Memory B cell (primary cell): ENCODE measurements around the gene HINFP.
A peak's percentile ranks its signal among the peaks of the same experiment; 100 is the strongest.
"Not testable (repeated sequence)": the region's sequence is repeated elsewhere in the genome, so short reads cannot be mapped to it uniquely, and the experiment has no call there.

Experiments used
- ATAC-seq: fragments of 150-1000 bp; cut with Tn5 transposase; 2 replicates; pipeline ENCODE4 v1.10.0; 2021; ENCODE audit warnings: low read depth, mild to moderate bottlenecking, moderate library complexity
- DNase-seq, 2 donors: peaks; one replicate each; pipeline ENCODE4 v3.0.0; 2022; ENCODE audit warnings: low spot score in 2 of 2
- H3K27ac Mint-ChIP-seq: one replicate; pipeline ENCODE4 v1.8.0; 2022; ENCODE audit warnings: mild to moderate bottlenecking, moderate library complexity, mixed read lengths
- H3K27me3 Mint-ChIP-seq: one replicate; pipeline ENCODE4 v1.8.0; 2022; ENCODE audit warnings: mixed read lengths
- H3K36me3 Mint-ChIP-seq: one replicate; pipeline ENCODE4 v1.8.0; 2022; ENCODE audit warnings: mild to moderate bottlenecking, mixed read lengths
- H3K4me1 Mint-ChIP-seq: one replicate; pipeline ENCODE4 v1.8.0; 2022; ENCODE audit warnings: mixed read lengths
- H3K4me3 Mint-ChIP-seq: one replicate; pipeline ENCODE4 v1.8.0; 2022; ENCODE audit warnings: mild to moderate bottlenecking, moderate library complexity, mixed read lengths
- H3K9me3 Mint-ChIP-seq: one replicate; pipeline ENCODE4 v1.8.0; 2022; ENCODE audit warnings: mixed read lengths

HINFP gene

DNA sequence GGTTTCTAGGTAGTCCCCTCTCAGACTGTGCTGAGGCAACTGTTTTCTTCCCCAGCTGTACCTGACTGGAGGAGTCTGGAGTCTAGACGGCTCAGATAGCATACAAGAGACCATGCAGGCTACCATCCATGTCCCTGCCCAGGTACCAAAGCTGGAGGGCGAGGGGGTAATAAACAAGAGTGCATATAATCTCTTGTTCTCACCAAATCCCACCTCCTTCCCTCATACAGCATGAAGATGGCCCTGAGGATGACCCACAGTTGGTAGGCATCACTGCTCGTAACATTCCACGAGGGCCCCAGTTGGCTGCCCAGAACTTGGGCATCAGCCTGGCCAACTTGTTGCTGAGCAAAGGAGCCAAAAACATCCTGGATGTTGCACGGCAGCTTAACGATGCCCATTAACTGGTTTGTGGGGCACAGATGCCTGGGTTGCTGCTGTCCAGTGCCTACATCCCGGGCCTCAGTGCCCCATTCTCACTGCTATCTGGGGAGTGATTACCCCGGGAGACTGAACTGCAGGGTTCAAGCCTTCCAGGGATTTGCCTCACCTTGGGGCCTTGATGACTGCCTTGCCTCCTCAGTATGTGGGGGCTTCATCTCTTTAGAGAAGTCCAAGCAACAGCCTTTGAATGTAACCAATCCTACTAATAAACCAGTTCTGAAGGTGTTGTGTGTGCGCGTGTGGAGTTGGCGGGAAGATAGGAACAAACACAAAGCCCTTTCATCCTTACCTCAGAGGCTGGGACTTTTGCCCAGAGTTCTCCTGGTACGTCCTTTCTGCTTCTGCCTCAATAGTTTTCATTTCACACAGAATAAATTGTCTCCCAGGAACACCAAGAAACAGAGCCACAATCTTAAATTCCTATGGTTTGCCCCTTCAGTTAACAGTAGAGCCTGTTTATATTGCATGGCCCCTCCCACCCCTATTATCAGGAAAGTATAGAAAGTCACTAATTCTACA lies 28.2 kb upstream of the HINFP start:
- Mint-ChIP-seq H3K4me3 (peak overlapping the region; percentile 94), H3K9me3 (no peaks in the 10 kb centered on the region), H3K27ac (no peak overlapping the region), H3K36me3 (peaks cover 10% of the 10 kb centered on the region), H3K4me1 (peaks cover 33% of the 10 kb centered on the region), H3K27me3 (no peaks in the 10 kb centered on the region)
- ATAC-seq (no peak), DNase-seq (no peak)

DNA sequence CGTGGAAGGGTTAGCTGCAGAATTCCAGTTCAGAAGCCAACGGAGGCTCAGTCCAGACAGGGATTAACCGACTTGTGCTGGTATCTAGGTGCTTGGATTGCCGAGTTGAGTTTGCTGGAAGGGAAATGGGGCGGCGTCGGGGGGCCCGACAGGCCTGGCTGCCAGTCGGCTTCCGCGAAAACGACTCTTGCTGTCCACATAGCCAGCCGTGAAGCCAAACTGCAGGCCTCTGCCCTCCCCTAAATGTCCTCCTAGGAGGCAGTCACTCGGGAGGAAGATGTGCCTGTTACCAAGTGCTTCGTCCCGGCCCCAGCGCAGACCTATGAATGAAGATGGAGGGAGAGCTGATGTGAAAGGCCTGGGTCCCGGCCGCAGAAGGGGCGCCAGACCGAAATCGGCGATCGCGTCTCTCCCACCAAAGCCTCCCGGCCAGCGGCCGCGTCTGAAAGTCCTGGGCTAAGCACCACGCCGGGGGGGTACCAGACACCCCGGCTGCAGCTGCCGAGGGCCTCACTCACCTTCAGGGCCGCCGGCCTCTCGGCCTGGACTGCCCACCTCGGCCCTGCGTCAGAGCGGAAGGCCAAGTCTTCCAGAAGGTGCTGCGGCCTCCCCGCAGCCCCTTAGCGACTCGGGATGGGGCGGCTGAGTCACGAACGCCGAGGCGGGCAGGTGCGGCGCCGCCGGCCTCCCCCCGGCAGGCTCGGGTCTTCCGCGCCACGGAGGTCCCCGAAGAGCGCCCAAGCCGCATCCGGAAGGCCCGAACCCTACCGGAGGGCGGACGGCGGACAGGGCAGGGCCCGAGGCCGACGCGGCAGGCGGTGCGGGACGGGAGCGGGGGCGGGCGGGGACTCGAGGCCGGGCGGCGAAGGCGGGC lies 27.2 kb upstream of the HINFP start:
- Mint-ChIP-seq H3K27ac (peak overlapping the region; percentile 90), H3K36me3 (peaks cover 16% of the 10 kb centered on the region), H3K4me3 (peak overlapping the region; percentile 94), H3K27me3 (no peaks in the 10 kb centered on the region), H3K4me1 (peaks cover 34% of the 10 kb centered on the region), H3K9me3 (no peaks in the 10 kb centered on the region)
- ATAC-seq (peak; percentile 0), DNase-seq (peak; percentile 18 to 50)

DNA sequence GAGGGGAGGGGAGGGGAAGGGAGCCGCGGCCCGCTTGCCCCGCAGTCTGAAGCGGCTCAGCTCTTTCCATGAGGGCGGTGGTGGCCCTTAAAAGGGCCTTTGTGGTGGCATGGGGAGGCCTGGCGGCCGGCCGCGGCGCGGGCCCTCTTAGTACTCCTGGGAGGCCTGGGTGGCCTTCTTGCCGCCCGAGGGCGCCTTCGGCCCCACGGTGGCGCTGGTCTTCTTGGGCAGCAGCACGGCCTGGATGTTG lies 26.6 kb upstream of the HINFP start:
- DNase-seq (no peak), ATAC-seq (peak; percentile 38)
- Mint-ChIP-seq H3K27me3 (no peaks in the 10 kb centered on the region), H3K9me3 (no peaks in the 10 kb centered on the region), H3K36me3 (peaks cover 16% of the 10 kb centered on the region), H3K4me1 (peaks cover 35% of the 10 kb centered on the region), H3K4me3 (peak overlapping the region; percentile 94), H3K27ac (peak overlapping the region; percentile 90)

DNA sequence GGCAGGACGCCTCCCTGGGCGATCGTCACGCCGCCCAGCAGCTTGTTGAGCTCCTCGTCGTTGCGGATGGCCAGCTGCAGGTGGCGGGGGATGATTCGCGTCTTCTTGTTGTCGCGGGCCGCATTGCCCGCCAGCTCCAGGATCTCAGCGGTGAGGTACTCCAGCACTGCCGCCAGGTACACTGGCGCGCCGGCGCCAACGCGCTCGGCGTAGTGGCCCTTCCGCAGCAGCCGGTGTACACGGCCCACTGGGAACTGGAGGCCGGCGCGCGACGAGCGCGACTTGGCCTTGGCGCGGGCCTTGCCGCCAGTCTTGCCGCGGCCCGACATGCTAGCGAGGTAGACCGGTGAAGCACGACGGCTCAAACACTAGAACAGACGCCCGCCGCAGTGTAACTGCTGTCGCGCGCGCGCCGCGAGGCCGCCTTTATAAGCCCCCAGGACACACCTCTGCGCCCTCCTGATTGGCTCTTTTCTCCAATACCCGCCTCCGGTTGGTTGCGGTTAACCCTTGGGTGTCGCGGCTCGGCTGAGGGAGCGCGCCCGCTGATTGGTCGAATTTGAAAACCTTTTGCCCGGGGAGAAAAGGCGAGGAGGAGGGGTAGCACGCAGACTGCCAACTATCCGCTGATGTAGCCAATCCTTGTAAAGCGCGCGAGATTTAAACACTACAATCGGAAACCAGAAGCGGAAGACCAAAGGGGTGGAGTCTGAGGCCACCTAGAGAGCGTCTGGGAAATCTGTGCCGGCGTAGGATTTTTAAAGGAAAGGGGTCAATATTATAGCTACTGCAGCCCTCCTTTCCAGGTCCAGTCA lies 26.1 kb upstream of the HINFP start:
- Mint-ChIP-seq H3K4me1 (peaks cover 34% of the 10 kb centered on the region), H3K27me3 (no peaks in the 10 kb centered on the region), H3K27ac (peak overlapping the region; percentile 90), H3K9me3 (no peaks in the 10 kb centered on the region), H3K4me3 (peak overlapping the region; percentile 94), H3K36me3 (peaks cover 16% of the 10 kb centered on the region)
- DNase-seq (peak; percentile 99), ATAC-seq (peak; percentile 84)

DNA sequence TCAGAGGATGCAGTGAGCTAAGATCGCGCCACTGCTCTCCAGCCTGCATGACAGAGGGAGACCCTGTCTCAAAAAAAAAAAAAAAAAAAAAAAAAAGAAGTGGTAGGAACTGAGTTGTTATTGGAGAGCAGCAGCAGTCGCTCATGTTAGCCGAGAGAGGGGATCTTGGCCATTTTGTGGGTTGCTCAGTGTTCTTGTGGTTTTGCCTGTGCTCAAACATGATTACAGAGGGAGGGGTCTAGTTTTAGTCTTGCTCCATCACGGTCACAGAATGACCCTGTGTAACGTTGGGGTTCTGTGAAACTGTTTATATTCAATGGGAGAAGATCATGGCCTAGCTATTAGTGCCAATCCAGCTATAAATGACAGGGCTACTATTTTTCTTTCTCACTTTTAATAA lies 21.7 kb upstream of the HINFP start:
- no peaks in the 10 kb centered on the region for H3K27me3 Mint-ChIP-seq
- no peak overlapping the region for H3K27ac Mint-ChIP-seq
- ATAC-seq (no peak), DNase-seq (no peak)
- no peaks in the 10 kb centered on the region for H3K9me3 Mint-ChIP-seq
- H3K36me3 Mint-ChIP-seq = peaks cover 16% of the 10 kb centered on the region
- peaks cover 27% of the 10 kb centered on the region for H3K4me1 Mint-ChIP-seq
- H3K4me3 Mint-ChIP-seq = no peak overlapping the region

DNA sequence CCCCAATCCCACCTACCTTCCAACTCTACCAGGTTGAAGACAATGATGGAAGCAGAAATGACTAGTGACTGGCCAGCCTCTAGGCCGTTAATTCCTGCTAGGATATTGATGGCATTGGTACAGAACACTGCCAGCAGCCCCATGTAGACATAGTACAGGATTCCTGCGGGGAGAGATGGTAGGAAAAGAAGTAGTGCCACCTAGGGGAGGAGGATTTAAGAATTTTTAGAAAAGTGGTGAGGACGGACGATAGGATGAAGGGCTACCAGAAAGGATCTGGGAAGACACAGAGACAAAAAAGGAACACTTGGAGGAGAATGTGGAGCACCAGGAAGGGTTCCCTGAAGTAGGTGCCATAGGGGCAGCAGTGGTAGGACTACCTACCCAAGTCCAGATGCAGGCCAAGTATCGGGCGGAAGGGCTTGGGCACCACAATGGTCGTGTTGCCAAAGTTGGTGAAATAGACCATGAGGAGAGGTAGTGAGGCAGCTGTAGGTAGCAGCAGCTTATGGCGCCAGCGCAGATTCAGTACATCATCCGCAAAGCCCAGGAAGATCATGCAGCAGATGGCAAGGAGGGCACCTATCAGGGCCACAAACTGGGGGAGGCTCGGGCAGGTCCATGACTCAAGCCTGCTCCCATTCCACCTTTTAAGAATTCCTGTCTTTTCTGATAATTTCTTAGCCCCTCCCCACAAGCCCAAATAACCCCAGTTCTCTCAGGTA lies 21.0 kb upstream of the HINFP start:
- H3K9me3 Mint-ChIP-seq = no peaks in the 10 kb centered on the region
- H3K4me1 Mint-ChIP-seq = peaks cover 27% of the 10 kb centered on the region
- DNase-seq (no peak), ATAC-seq (no peak)
- peaks cover 16% of the 10 kb centered on the region for H3K36me3 Mint-ChIP-seq
- no peak overlapping the region for H3K27ac Mint-ChIP-seq
- peak overlapping the region; percentile 90 for H3K4me3 Mint-ChIP-seq
- no peaks in the 10 kb centered on the region for H3K27me3 Mint-ChIP-seq

DNA sequence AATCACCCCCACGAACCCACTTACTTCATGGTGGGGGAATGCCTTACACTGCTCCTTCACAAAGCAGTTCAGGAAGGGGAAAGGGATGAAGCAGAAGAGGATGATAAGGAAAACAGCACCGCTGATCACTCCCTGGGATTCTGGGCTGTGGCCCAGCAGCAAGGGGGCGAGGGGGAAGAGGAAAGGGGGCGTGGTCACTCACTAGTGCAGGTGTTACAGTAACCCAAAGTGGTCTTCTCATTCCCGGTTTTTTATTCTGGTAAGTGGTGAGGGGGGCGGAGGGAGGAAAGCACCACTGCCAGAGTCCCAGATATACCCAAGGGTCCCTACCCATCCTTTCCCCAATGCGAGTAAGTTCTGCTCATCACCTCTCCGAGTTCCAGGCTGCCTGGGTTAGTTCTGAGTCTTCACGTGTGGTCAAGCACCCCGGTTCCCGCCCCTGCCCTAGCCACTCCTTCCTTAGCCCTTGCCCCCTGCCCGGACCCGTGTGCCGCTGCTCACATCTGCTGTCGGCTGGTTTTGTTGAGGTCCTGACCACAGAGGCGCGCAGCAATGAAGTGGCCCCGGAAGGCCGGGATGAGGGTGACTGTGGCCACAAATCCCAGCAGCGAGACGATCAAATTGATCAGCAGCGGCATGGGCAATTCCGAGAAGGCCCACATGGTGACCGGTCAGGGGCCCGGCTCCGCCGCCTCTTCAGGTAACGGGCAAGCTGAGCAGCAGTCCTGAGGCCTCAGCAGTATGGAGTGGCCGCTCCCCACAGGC lies 20.2 kb upstream of the HINFP start:
- peaks cover 16% of the 10 kb centered on the region for H3K36me3 Mint-ChIP-seq
- no peak for ATAC-seq
- H3K4me1 Mint-ChIP-seq = peaks cover 25% of the 10 kb centered on the region

DNA sequence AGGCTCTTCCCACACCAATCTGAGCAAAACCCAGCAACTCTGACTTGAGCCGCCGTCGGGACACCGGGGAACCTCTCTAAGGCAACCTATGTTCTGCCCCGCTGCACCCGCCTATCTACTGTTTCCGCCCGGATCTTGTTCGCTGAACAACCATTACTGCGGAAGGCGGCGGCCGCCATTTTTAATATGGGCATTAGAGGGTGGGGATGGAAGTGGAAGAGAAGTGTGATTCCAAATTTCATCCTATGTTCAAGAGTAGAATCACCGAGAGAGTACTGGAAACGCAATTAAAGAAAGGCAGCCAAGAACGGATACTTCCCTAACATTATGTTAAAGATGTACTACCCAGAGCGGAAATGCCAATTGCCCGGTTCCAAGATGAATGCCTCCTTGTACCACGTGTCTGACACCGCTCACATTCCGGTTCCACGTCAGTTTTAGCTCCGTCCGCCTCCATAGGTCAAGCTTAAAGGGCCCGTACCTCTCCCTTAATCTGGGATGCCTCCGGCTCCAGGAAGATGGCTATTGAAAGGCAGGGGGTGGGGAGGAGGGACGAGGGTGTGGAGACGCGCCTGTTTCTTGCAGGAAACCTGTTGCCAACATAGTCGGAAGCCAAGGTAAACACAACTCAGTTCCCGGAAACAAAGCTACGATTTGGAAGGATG lies 19.5 kb upstream of the HINFP start, which contains the start of gene DPAGT1:
DPAGT1 (minus strand) TSS at position 95 of the 665 bp plus-strand sequence. CDS start 198 bp downstream, outside the sequence.
- DNase-seq (peak; percentile 73 to 75), ATAC-seq (peak; percentile 85)
- Mint-ChIP-seq H3K36me3 (peaks cover 12% of the 10 kb centered on the region), H3K27me3 (no peaks in the 10 kb centered on the region), H3K9me3 (no peaks in the 10 kb centered on the region), H3K4me3 (peak within 1 kb of the TSS; percentile 90), H3K27ac (peak within 1 kb of the TSS; percentile 95), H3K4me1 (peaks cover 25% of the 10 kb centered on the region)

More for the DNA sequence above, 20.2 kb upstream of the HINFP start:
- Mint-ChIP-seq H3K27me3 (no peaks in the 10 kb centered on the region), H3K4me3 (peak overlapping the region; percentile 90), H3K9me3 (no peaks in the 10 kb centered on the region), H3K27ac (peak overlapping the region; percentile 95)
- no peak for DNase-seq

DNA sequence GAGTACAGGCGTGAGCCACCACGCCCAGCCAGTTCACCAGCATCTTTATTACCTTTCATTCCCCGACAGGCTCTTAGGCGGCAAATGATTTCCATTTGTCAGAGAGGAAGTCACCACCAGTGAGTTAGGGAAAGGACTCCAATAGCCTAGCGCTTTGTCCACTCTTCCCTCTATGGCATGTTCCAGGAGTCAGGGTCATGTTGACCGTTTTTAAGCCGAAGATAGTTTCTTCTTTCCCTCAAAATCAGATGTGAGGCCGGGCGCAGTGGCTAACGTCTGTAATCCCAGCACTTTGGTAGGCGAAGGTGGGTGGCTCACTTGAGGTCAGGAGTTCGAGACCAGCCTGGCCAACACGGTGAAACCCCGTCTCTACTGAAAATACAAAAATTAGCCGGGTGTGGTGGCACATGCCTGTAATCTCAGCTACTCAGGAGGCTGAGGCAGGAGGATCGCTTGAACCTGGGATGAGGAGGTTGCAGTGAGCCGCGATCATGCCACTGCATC lies 18.2 kb upstream of the HINFP start:
- Mint-ChIP-seq H3K27ac (peak overlapping the region; percentile 95), H3K4me3 (peak overlapping the region; percentile 90), H3K4me1 (peaks cover 19% of the 10 kb centered on the region)
- DNase-seq, H3K27me3 Mint-ChIP-seq, H3K36me3 Mint-ChIP-seq, ATAC-seq, H3K9me3 Mint-ChIP-seq: not testable (repeated sequence)

DNA sequence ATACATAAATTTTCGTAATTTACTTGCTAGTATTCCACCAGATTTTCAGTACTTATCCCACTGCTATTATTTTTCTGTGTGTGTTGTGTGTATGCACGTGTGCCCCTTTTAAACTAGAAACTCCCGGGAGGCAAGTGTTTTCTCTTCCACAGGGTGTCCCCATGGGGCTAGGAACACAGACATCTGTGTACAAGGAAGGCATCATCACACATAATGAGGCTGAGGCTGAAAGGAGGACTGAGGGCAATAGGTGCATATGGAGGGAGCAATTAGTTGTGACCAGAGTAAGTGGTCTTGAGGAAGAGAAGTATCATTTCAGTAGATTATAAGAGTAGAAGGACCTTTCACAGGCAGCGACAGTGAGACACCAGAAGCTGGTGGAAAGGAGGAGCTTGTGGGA lies 17.6 kb upstream of the HINFP start:
- no peak overlapping the region for H3K4me3 Mint-ChIP-seq
- ATAC-seq = no peak
- H3K27ac Mint-ChIP-seq = no peak overlapping the region
- H3K9me3 Mint-ChIP-seq = no peaks in the 10 kb centered on the region
- H3K27me3 Mint-ChIP-seq = no peaks in the 10 kb centered on the region
- peaks cover 2% of the 10 kb centered on the region for H3K36me3 Mint-ChIP-seq
- peaks cover 24% of the 10 kb centered on the region for H3K4me1 Mint-ChIP-seq
- no peak for DNase-seq

DNA sequence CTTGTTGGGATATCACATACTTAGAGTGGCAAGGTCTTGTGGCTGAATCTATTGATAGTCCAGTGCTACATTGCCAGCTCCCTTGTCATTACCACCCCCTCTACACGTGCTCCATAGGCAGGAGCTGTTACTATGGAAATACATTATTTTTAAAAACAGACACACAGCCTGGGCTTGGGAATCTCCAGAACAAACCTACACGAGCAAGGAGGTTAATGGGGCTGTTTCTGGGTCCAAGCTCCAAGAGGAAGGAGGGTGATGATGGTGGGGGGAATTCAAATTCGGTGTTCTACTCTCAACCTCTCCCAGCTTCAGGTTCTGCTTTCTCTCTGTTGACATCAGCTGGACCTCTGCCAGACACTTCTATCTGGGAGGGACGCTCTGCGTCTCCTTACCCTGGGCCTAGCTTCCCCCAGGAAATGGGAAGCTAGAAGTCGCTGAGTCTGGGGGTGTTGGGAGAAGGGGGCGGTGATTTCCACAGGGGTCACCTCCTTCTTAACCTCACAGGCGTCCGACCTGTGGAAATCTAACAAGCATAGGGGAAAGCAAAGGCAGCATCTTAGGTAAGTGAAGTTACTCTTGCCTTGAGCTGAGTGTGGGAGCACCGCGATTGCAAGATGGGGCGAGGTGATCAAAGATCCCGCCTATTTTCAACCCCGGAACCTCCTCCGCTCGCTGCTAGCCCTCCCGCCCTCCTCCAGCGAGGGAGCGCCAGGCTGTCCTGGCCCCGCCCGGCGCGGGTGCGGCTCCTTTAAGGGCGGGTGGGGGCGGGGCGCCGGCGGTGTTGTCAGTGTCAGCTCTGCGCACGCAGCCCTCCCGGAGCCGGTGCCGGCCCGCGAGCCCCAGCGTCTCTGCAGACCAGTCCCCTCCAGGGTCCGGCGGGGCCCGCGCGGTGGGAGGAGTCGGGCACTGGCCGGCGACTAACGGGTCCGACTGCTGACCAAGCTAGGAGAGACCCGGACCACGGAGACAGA lies 14.5 kb upstream of the HINFP start, which contains the start of gene C2CD2L:
C2CD2L (plus strand) TSS at position 781 of the 974 bp plus-strand sequence. CDS start 398 bp downstream, outside the sequence.
- Mint-ChIP-seq H3K27ac (peak within 1 kb of the TSS; percentile 81), H3K4me1 (peaks cover 24% of the 10 kb centered on the region), H3K4me3 (peak within 1 kb of the TSS; percentile 85), H3K36me3 (peaks cover 6% of the 10 kb centered on the region), H3K9me3 (no peaks in the 10 kb centered on the region), H3K27me3 (no peaks in the 10 kb centered on the region)
- ATAC-seq (peak; percentile 89), DNase-seq (peak; percentile 69 to 77)
